MM.1S (cell line): Measurements from ENCODE around the gene TMEM263.

Experiments used
- EZH2 ChIP-seq: fragments of 300-600 bp; sonication (generic); optimal IDR thresholded peaks from 2 replicates; pipeline ENCODE3; 2017; ENCODE audit warnings: low read depth, mild to moderate bottlenecking, antibody characterized with exemption, low read length, mixed read lengths
- TF ChIP-seq, protein P1 (sequence below): fragments of 300-600 bp; sonication (generic); IDR thresholded peaks from 2 replicates; pipeline ENCODE4 v1.5.1; 2016; ENCODE audit warnings: antibody characterized with exemption, low read length, mixed read lengths

DNA sequence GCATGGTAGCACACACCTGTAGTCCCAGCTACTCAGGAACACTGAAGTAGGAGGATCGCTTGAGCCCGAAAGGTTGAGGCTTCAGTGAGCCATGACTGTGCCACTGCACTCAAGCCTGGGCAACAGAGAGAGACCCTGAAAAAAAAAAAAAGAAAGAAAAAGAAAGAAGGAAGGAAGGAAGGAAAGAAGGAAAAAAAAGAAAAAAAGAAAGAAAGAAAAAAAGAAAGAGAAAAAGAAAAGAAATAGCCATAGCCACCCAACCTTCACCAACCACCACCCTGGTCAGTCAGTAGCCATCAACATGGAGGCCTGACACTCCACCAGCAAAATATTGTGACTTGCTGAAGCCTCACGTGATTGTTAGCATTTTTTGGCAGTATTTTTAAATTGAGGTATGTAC lies 21.4 kb upstream of the TMEM263 start:
- TF ChIP-seq EZH2: no peak
- TF ChIP-seq, protein P1, sequence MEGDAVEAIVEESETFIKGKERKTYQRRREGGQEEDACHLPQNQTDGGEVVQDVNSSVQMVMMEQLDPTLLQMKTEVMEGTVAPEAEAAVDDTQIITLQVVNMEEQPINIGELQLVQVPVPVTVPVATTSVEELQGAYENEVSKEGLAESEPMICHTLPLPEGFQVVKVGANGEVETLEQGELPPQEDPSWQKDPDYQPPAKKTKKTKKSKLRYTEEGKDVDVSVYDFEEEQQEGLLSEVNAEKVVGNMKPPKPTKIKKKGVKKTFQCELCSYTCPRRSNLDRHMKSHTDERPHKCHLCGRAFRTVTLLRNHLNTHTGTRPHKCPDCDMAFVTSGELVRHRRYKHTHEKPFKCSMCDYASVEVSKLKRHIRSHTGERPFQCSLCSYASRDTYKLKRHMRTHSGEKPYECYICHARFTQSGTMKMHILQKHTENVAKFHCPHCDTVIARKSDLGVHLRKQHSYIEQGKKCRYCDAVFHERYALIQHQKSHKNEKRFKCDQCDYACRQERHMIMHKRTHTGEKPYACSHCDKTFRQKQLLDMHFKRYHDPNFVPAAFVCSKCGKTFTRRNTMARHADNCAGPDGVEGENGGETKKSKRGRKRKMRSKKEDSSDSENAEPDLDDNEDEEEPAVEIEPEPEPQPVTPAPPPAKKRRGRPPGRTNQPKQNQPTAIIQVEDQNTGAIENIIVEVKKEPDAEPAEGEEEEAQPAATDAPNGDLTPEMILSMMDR: no peak
